HG03457 (cell line): ENCODE measurements around the gene PDE5A.

Source experiments
- ATAC-seq: cut with Tn5 transposase; IDR thresholded peaks from one replicate; pipeline ENCODE4 v1.9.1; 2021; ENCODE audit warnings: moderate number of reproducible peaks; ENCODE audit not compliant: unreplicated experiment

Gene PDE5A

GRCh38 chr4:119525005-119525749 is 103.4 kb downstream of the PDE5A start:
- no peak for ATAC-seq

GRCh38 chr4:119523399-119523798 is 105.2 kb downstream of the PDE5A start:
- no peak for ATAC-seq

DNA sequence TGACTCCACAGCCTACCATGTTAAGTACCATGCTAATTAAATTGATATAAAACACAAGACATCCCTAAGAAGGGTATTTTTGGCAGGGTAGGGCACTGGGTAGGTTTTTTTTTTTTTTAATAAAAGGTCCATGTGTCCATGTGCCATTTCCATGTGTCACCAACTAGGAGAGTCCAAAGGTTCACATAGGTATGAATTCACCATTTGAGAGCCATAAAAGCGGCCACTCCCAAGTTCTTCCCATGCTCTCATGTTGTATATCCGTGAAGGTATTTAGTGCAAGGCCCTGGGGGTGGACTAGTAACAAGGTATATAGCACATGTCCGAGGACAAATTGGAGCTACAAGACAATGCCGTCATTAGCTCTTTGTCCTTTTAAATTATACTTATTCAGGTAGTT is 107.3 kb downstream of the PDE5A start:
- no peak for ATAC-seq

GRCh38 chr4:119518915-119519410 is 109.6 kb downstream of the PDE5A start:
- ATAC-seq: no peak

- no peak for ATAC-seq
Observed at GRCh38 chr4:119518230-119518892, 110.2 kb downstream of the PDE5A start.

DNA sequence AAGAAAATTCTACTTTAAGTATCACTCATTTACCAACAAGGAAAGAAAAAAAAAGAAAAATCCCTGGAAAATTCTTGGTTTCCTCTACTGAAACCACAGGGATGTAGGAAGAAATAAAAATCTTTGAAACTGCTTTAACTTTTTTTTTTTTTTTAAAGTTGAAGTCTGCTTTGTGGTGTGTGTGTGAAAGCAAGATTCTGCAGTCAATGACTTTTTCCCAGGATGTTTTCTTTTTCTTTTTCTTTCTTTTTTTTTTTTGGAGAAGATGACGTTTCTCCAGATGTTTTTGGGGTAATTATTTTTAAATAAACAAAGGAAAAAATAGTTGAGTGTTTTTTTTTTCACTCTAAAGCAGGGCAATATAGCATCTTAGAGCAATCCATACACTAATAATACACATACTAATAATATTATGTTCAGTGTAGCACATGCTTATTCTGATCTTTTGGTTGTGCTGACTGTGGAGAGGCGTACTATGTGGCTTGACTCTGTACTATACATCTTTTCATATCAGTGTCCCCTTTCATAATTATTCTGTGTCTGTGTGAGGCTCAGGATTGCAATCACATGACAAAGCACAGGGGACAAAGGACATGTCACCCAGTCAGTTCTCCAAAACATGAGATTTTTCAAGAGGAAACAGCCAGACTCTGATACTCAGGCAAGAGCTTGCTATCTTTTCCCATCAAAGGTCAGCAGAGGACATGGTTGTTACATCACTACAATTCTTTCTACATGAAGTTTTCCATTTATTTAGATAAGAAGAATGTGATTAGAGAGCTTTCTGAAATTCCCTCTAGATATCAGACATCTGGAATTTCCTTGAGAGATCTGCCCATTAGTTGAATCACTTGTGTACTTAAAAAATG is 111.0 kb downstream of the PDE5A start:
- ATAC-seq: no peak

GRCh38 chr4:119512398-119512797 is 116.2 kb downstream of the PDE5A start:
- no peak for ATAC-seq

- ATAC-seq: no peak
Observed at GRCh38 chr4:119510395-119511149, 118.0 kb downstream of the PDE5A start.

DNA sequence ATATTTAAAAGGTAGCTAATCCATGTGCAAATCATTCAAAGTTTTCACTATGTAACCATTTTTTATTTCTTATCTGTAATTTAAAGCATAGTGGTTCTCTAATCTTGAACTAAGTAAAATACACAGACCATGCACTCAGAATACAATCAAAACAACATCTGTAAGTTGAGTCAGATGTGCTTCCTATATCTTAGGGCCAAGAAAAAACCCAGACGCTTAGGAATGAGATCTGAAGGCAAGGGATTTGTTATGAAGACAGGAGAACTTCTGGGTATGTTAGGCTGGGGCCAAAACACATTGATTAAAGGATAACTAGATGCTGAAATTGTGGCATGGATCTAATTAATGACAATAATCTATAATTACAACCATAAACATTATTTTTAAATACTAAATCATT is 120.3 kb downstream of the PDE5A start:
- no peak for ATAC-seq

GRCh38 chr4:119506806-119507205 is 121.8 kb downstream of the PDE5A start:
- ATAC-seq: no peak

GRCh38 chr4:119504616-119505015 is 124.0 kb downstream of the PDE5A start:
- ATAC-seq: no peak

GRCh38 chr4:119501740-119502139 is 126.9 kb downstream of the PDE5A start:
- no peak for ATAC-seq

DNA sequence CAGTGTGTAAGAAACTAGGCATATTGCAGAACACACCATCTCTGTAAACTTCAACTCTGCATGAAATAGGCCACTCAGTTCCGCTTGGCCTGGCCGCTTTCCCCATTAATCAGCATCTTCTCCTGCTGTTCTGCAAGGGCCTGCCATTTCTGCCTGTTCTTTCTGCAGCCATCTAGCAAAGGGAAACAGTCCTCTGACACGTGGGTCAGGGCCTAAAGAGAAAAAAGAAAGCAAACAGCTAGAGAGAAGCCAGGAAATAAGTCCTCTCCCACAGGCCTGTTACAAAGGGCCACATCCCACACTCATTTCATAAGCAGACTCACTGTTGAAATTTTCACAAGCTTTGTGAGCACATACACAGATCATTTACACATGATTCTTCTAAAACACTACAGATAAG is 130.1 kb downstream of the PDE5A start:
- no peak for ATAC-seq

DNA sequence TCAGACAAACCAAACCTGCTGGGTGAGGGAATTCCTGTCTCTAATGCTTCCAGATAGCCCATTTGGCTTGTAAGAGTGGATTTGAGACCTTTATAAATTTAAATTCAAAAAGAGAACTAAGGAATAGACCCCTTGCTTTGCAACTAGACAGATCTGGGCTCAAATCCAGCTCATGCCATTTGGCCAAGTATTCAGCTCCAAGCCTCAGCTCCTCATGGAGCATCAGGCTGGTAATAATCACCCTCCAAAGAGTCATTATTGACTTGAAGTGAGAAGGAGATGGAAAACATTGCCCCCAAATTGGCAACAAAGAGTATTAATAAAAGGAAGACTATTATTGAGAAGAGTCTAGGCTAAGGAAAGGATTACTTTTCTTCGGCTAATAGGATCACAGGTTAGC is 134.7 kb downstream of the PDE5A start:
- no peak for ATAC-seq

DNA sequence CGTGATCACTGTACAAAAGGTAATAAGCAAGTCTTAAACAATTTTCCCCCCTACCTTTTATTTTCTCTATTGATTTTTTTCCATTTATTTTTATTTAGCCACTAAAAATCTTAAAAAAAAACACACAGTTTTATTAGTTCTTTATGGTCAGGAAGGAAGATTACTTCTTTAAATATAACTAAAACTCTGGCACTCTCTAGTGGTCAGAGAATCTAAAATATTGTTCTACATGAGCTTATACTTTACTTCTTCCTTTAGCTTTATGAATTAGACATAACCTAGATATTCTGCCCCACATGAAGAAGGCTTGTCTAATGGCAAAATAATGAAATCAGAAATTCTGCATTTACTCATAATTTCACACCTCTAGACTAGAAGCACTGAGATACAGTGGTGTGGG is 135.2 kb downstream of the PDE5A start:
- no peak for ATAC-seq

DNA sequence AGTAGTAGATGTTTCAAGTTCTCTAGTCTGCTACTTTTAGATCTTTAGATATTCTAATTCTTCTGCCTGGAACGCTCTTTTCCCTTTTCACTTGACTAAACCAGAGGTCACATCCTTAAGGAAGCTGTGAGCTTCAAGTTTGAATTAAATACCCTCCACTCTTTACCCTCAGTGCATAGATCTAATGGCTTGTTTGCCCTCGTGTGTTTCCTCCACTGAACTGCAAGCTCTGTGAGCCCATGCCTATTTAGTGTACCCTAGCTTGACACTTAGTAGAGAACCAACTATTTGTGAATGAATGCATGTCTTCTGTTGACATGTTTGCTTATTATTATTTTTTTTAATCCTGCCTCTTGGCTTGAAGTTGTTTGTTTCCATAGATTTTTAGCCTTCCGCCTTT is 138.3 kb downstream of the PDE5A start:
- ATAC-seq: no peak

GRCh38 chr4:119489305-119489704 is 139.3 kb downstream of the PDE5A start:
- ATAC-seq: no peak

DNA sequence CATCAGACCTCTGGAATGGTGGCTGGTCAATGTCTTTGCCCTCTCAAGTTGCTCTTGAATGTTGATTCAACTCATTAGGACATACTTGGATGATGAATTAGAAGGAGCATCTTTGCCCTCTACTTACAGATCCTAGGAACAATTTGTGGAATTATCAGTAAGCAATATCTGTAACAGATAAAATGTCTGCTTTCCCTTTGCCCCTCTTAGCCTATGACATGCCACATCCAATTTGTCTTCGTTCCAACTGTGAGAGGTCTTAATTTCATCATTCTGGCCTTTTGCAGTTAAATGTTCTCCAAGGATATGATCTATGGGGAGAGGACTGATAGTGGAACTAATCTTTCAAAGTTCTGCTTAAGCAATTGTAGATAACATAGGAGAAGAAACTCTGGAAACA is 148.3 kb downstream of the PDE5A start:
- ATAC-seq: no peak

GRCh38 chr4:119479835-119480234 is 148.8 kb downstream of the PDE5A start:
- ATAC-seq: no peak

DNA sequence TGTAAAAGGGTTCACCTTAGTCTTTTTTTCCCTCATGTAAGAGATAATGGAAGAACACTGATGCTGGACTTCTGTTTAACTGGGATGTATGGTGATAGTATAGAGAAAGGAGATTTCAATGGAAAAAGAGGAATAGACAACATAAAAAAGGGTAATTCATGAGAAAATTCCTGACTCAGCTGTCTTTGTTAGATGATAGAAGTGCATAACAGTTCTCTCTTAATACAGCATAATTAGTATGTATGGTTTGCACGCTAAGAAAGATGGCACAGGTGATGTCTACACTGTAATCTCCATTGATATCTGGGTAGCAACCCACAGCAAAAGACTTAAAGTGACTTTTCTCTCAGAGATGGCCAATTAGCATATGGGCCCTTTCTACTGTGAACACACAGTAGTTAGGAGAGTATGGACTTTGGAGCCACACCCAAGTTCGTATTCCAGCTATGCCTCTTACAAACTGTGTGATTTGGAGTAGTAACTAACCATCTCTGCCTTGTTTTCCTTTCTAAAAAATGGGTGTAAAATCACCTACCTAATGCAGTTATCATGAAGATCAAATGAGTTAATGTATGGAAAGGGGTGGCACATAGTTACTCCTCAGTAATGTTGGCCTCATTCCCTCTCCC is 149.3 kb downstream of the PDE5A start:
- ATAC-seq: no peak
